ENCODE measurements around the gene PREX1. TPM values are rescaled to one million over a fixed set of nuclear protein-coding genes. Genes with fewer than 3 reads are reported as not detected.

The PREX1 gene
- total and polyA plus RNA-seq, 4 donors = 20.4 to 49.0 (median 42.6) TPM

DNA sequence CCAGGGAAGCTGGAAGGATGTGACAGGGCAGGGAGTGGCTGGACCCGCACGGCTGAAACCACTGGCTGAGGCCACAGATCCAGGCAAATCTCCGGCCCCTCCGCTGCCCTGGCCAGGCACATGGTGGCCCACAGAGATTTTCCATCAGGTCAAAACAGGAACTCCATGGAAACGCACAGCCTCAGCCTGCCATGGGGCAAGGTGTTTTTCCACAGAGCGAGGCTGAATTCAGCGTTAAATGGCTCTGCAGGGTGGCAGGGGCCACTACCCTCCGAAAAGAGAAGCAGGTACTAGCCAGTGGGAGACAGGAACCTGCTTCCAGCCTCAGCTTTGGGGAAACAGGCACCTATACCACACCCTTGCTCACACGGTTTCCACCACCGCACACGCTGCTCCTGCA lies 53.1 kb downstream of the PREX1 start:
- no peak overlapping the region for H3K4me3 ChIP-seq (ENCODE audit: low read length in 2 of 2)
- H3K4me1 ChIP-seq (ENCODE audit: control insufficient read depth in 1 of 2, insufficient read depth in 2 of 2, low read length in 2 of 2) = peaks cover 0 to 3% of the 10 kb centered on the region in 2 donors
- H3K36me3 ChIP-seq (ENCODE audit: control insufficient read depth in 1 of 2, insufficient read depth in 2 of 2, low read length in 1 of 2) = no peaks in the 10 kb centered on the region
- H3K27ac ChIP-seq (ENCODE audit: low read depth in 1 of 2, low read length in 2 of 2) = no peak overlapping the region
- DNase-seq (no peak), ATAC-seq (ENCODE audit: low FRiP score) (no peak)
- no peaks in the 10 kb centered on the region for H3K27me3 ChIP-seq (ENCODE audit: control insufficient read depth in 1 of 2, insufficient read depth in 2 of 2, low read length in 1 of 2)
- WGBS, 2 donors = 90 to 91% methylated on average over 11 of the region's 11 CpGs
- intact Hi-C loops (cut with DNase I) = no loop called here
- no peaks in the 10 kb centered on the region for H3K9me3 ChIP-seq (ENCODE audit: control insufficient read depth, low read length)

DNA sequence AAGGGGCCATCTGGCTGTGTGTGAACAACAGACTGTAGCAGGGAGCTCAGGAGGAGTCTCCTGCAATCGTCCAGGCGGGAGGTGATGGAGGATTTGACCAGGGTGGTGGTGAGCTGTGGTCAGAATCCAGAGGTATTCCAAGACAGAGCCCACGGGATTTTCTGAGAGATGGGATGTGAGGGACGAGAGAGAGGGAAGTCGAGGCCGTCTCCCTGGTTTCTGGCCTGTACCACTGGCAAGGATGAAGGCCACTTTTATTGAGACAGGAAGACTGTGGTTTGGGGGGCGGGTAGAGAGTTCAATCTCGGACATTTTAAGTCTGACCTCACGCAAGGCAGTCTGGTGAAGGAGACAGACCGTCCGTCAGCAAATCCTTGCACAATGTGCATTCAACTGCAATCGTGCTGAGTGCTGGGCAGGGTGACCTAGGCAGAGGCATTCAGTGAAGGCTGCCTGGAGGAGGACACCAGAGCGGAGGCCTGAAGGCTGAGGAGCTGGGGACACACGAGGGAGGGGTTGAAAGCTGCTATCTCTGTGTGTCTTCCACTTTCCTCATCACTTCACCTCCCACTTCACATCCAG lies 53.9 kb downstream of the PREX1 start:
- Histone ChIP-seq H3K36me3 (ENCODE audit: control insufficient read depth in 1 of 2, insufficient read depth in 2 of 2, low read length in 1 of 2) (no peaks in the 10 kb centered on the region), H3K27ac (ENCODE audit: low read depth in 1 of 2, low read length in 2 of 2) (no peak overlapping the region), H3K4me1 (ENCODE audit: control insufficient read depth in 1 of 2, insufficient read depth in 2 of 2, low read length in 2 of 2) (peaks cover 0 to 3% of the 10 kb centered on the region in 2 donors), H3K9me3 (ENCODE audit: control insufficient read depth, low read length) (no peaks in the 10 kb centered on the region), H3K4me3 (ENCODE audit: low read length in 2 of 2) (no peak overlapping the region), H3K27me3 (ENCODE audit: control insufficient read depth in 1 of 2, insufficient read depth in 2 of 2, low read length in 1 of 2) (no peaks in the 10 kb centered on the region)
- 78 to 79% methylated on average over 14 of the region's 14 CpGs for WGBS, 2 donors
- ATAC-seq (ENCODE audit: low FRiP score) (no peak), DNase-seq (peak in 1 of 2 donors; percentile 80)
- intact Hi-C loops (cut with DNase I) = no loop called here

- no peak overlapping the region for H3K4me3 ChIP-seq (ENCODE audit: low read length in 2 of 2)
- DNase-seq = peak in 1 of 2 donors; percentile 90
- no peaks in the 10 kb centered on the region for H3K36me3 ChIP-seq (ENCODE audit: control insufficient read depth in 1 of 2, insufficient read depth in 2 of 2, low read length in 1 of 2)
- H3K27ac ChIP-seq (ENCODE audit: low read depth in 1 of 2, low read length in 2 of 2) = no peak overlapping the region
- H3K9me3 ChIP-seq (ENCODE audit: control insufficient read depth, low read length) = no peaks in the 10 kb centered on the region
- no peaks in the 10 kb centered on the region for H3K4me1 ChIP-seq (ENCODE audit: control insufficient read depth in 1 of 2, insufficient read depth in 2 of 2, low read length in 2 of 2)
- 80 to 83% methylated on average over 17 of the region's 17 CpGs for WGBS, 2 donors
- intact Hi-C loops (cut with DNase I) = no loop called here
- no peaks in the 10 kb centered on the region for H3K27me3 ChIP-seq (ENCODE audit: control insufficient read depth in 1 of 2, insufficient read depth in 2 of 2, low read length in 1 of 2)
- peak; percentile 55 for ATAC-seq (ENCODE audit: low FRiP score)
Observed at GRCh38 chr20:48772183-48772976, 55.4 kb downstream of the PREX1 start.

GRCh38 chr20:48771542-48771941 lies 56.3 kb downstream of the PREX1 start:
- Histone ChIP-seq H3K4me1 (ENCODE audit: control insufficient read depth in 1 of 2, insufficient read depth in 2 of 2, low read length in 2 of 2) (no peaks in the 10 kb centered on the region), H3K36me3 (ENCODE audit: control insufficient read depth in 1 of 2, insufficient read depth in 2 of 2, low read length in 1 of 2) (no peaks in the 10 kb centered on the region), H3K27ac (ENCODE audit: low read depth in 1 of 2, low read length in 2 of 2) (no peak overlapping the region), H3K27me3 (ENCODE audit: control insufficient read depth in 1 of 2, insufficient read depth in 2 of 2, low read length in 1 of 2) (no peaks in the 10 kb centered on the region), H3K4me3 (ENCODE audit: low read length in 2 of 2) (no peak overlapping the region), H3K9me3 (ENCODE audit: control insufficient read depth, low read length) (no peaks in the 10 kb centered on the region)
- no peak for ATAC-seq (ENCODE audit: low FRiP score)
- intact Hi-C loops (cut with DNase I) = no loop called here
- DNase-seq = no peak
- WGBS, 2 donors = 83% methylated on average over 10 of the region's 10 CpGs

DNA sequence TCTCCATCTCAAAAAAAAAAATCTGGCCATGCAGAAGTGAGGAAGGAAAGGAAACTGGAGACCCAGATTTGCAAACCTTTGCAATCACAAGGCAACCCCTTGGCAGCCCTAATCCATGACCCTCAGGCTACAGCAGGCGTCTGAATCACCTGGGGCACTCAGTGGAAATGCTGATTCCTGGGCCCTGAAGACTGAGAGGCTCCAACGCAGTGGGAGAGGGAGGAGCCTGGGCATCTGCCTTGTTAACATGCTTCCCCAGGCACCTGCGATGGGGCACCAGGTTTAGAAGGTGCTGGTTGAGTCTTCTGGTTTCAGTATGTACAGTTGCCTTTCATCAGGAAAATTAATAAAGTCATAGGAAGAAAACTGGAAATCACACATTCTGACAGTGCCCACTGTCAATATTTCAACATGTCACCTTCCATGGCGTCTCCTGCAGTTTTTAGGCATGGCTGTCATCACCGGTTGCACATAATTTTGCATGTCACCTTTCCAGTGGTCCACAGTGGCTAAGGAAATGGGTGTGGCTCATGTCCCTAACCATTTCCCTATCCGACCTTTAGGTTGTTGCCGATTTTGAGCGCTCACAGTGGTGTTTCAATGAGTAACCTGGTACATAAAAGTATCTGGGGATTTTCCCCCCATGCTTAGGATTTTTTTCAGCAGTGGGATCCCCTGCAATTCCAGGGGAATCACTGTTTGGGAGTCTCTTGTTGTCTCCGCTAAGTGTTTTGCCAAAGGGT lies 56.9 kb downstream of the PREX1 start:
- H3K4me3 ChIP-seq (ENCODE audit: low read length in 2 of 2) = no peak overlapping the region
- WGBS, 2 donors = 79 to 82% methylated on average over 9 of the region's 9 CpGs
- H3K36me3 ChIP-seq (ENCODE audit: control insufficient read depth in 1 of 2, insufficient read depth in 2 of 2, low read length in 1 of 2) = no peaks in the 10 kb centered on the region
- intact Hi-C loops (cut with DNase I) = no loop called here
- no peak overlapping the region for H3K27ac ChIP-seq (ENCODE audit: low read depth in 1 of 2, low read length in 2 of 2)
- no peak for ATAC-seq (ENCODE audit: low FRiP score)
- H3K27me3 ChIP-seq (ENCODE audit: control insufficient read depth in 1 of 2, insufficient read depth in 2 of 2, low read length in 1 of 2) = no peaks in the 10 kb centered on the region
- H3K9me3 ChIP-seq (ENCODE audit: control insufficient read depth, low read length) = no peaks in the 10 kb centered on the region
- H3K4me1 ChIP-seq (ENCODE audit: control insufficient read depth in 1 of 2, insufficient read depth in 2 of 2, low read length in 2 of 2) = no peaks in the 10 kb centered on the region
- DNase-seq = no peak

GRCh38 chr20:48769069-48769983 lies 58.5 kb downstream of the PREX1 start:
- Histone ChIP-seq H3K27ac (ENCODE audit: low read depth in 1 of 2, low read length in 2 of 2) (no peak overlapping the region), H3K4me3 (ENCODE audit: low read length in 2 of 2) (no peak overlapping the region), H3K9me3 (ENCODE audit: control insufficient read depth, low read length) (no peaks in the 10 kb centered on the region), H3K27me3 (ENCODE audit: control insufficient read depth in 1 of 2, insufficient read depth in 2 of 2, low read length in 1 of 2) (no peaks in the 10 kb centered on the region), H3K4me1 (ENCODE audit: control insufficient read depth in 1 of 2, insufficient read depth in 2 of 2, low read length in 2 of 2) (no peaks in the 10 kb centered on the region), H3K36me3 (ENCODE audit: control insufficient read depth in 1 of 2, insufficient read depth in 2 of 2, low read length in 1 of 2) (no peaks in the 10 kb centered on the region)
- no peak for ATAC-seq (ENCODE audit: low FRiP score)
- WGBS, 2 donors = 74 to 79% methylated on average over 21 of the region's 21 CpGs
- no peak for DNase-seq
- intact Hi-C loops (cut with DNase I) = no loop called here

DNA sequence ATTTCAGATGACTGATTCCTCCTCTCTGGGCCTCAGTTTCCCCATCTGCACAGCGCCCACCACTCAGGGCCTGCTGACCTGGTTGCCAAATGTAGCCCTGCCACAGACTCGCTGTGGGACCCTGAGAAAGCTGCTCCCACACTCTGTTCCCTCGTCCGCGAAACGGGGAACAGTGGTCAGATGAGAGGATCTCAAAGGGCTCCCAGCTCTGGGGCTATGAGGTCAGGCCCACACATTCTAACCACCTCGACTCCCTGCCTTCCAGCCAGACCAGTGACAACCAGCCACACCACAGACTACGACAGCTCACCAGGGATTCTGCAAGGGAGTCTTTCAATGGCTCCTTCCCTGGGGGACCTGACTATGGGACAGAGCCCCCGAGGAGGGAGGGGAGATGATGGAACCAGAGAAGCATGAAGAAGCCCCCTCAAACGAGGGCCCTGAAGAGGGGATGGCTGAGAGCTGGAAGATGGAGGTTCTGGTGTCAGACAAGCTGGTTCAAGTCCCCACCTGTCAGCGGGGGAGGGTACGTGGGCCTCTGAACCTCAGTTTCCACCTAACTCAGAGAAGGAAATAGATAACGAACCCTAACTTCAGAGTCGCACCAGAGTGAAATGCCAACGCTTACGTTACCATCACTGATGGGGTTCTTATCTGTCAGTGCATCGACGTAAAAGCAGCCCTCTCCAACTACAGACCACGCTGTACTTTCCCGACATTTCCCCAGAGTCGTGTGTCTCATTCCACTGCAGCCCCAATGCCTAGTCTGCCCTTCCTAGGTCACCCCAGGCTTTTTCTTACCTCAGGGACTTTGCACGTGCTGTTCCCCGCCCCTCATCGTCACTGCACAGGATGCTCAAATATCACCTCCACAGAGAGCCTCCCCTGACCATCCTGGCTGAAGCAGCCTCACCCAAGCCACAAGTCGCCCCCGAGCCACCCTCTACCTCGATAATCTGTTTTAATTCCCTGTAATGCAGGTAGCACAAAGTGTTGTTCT lies 60.5 kb downstream of the PREX1 start:
- Histone ChIP-seq H3K36me3 (ENCODE audit: control insufficient read depth in 1 of 2, insufficient read depth in 2 of 2, low read length in 1 of 2) (no peaks in the 10 kb centered on the region), H3K9me3 (ENCODE audit: control insufficient read depth, low read length) (no peaks in the 10 kb centered on the region), H3K27ac (ENCODE audit: low read depth in 1 of 2, low read length in 2 of 2) (no peak overlapping the region), H3K4me1 (ENCODE audit: control insufficient read depth in 1 of 2, insufficient read depth in 2 of 2, low read length in 2 of 2) (no peaks in the 10 kb centered on the region), H3K4me3 (ENCODE audit: low read length in 2 of 2) (no peak overlapping the region), H3K27me3 (ENCODE audit: control insufficient read depth in 1 of 2, insufficient read depth in 2 of 2, low read length in 1 of 2) (no peaks in the 10 kb centered on the region)
- ATAC-seq (ENCODE audit: low FRiP score) (no peak), DNase-seq (peak in 1 of 2 donors; percentile 46)
- intact Hi-C loops (cut with DNase I) = no loop called here
- 90 to 91% methylated on average over 27 of the region's 27 CpGs for WGBS, 2 donors
